ENCODE data around the gene STARD7. TPM values are rescaled to one million over a fixed set of nuclear protein-coding genes. Genes with fewer than 3 reads are reported as not detected.

Gene STARD7
- total and polyA plus RNA-seq, 2 donors (not counting 3 experiments of a cell fraction or from before 2014, with no cell fraction given), result 61.2 to 132 TPM

DNA sequence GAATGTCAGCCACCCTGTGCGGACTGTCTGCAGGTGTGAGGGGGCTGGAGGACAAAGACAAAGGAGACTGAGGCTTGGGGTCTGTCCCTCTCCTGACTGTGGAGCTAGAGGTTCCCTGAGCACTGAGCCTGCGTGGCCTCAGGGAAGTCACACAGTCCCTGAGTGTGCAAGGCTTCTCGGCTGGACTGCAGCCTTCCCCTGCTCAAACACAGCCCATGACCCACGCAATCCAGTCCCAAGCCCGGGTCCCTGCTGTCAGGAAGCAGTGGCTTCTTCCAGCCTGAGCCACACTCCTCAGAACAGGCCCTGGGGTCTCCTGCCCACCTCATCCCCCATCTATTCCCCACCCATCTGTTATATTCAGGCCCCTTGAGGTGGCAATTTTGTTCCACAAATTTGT lies 73.0 kb downstream of the STARD7 start:
- CTCF ChIA-PET, result interaction anchor here (0.9 kb wide), 1 partner anchor 143 kb away, joined by 3 read pairs; no protein-coding TSS in a partner anchor
- TF ChIP-seq POLR2A (IDR thresholded peaks at IDR 0.05; ENCODE audit: low read depth, low read length) (no peak), GATA2 (IDR thresholded peaks at IDR 0.05; ENCODE audit: insufficient read depth, insufficient read length, low read depth, low read length) (no peak), JUN (IDR thresholded peaks at IDR 0.05; ENCODE audit: borderline replicate concordance, insufficient read depth, insufficient read length, low read depth) (no peak)

DNA sequence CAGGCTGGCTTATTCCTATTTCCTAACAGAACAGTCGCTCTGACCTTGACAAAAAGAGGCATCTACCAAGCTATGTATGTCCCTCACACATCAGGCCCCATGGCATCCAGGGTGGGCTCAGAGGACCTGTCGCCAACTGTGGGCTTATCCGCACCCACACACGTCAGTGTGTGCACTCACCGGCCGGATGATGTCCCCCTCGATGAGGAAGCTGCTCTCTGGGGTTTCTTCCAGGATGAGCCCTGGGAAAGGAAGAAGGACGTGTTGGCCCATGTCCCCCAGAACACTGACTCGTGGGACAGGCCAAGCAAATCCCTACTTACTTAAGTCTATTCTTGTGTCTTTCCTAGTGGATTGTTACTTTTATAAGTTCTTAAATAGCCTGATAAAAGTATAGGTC lies 73.5 kb downstream of the STARD7 start:
- no peak overlapping the region for H3K4me3 ChIP-seq (replicated peaks in 1 of 3; ENCODE audit: insufficient read depth in 1 of 3, low read depth in 1 of 3, low read length in 3 of 3)
- no peaks in the 10 kb centered on the region for H3K9me3 ChIP-seq (replicated peaks; ENCODE audit: control insufficient read depth, insufficient read depth, low read length)
- dilution Hi-C loops (cut with MboI; ENCODE audit: extremely low pct_ligation_motif_present, low sequenced_read_pairs) (no loop called here), intact Hi-C loops (cut with micrococcal nuclease) (no loop called here)
- ChIA-PET CTCF (interaction anchor here (0.9 kb wide), 1 partner anchor 142 kb away, joined by 3 read pairs; no protein-coding TSS in a partner anchor), POLR2A (no interaction called here)
- BruUV-seq (replicated peaks), result no TSS peak
- H3K27ac ChIP-seq (ENCODE audit: insufficient read depth, low read depth, low read length), result no peak overlapping the region
- no peak overlapping the region for H3K9ac ChIP-seq (replicated peaks; ENCODE audit: extremely low read depth, insufficient read depth, low read length)
- no peaks in the 10 kb centered on the region for H4K20me1 ChIP-seq (replicated peaks; ENCODE audit: control insufficient read depth, extremely low read depth, insufficient read depth, low read length)
- no peaks in the 10 kb centered on the region for H3K9me1 ChIP-seq (replicated peaks; ENCODE audit: control insufficient read depth, extremely low read depth, insufficient read depth, low read length)
- FAIRE-seq (no peak), DNase-seq (ENCODE audit: low read depth, low spot score) (no peak)
- H3K79me2 ChIP-seq (ENCODE audit: control insufficient read depth, insufficient read depth, low read length), result no peaks in the 10 kb centered on the region
- H3K36me3 ChIP-seq (ENCODE audit: control insufficient read depth in 2 of 2, extremely low read depth in 1 of 2, insufficient read depth in 2 of 2, low read length in 2 of 2), result no peaks in the 10 kb centered on the region
- H3K4me2 ChIP-seq (ENCODE audit: insufficient read depth, low read length), result no peak overlapping the region
- TF ChIP-seq GATA2 (IDR thresholded peaks at IDR 0.05; ENCODE audit: insufficient read depth, insufficient read length, low read depth, low read length) (no peak), POLR2AphosphoS5 (IDR thresholded peaks at IDR 0.05; ENCODE audit: insufficient read depth, low read depth, low read length) (no peak), FOS (IDR thresholded peaks at IDR 0.05; ENCODE audit: borderline replicate concordance, insufficient read depth, low read length) (no peak), POLR2A (IDR thresholded peaks at IDR 0.05; ENCODE audit: low read depth, low read length) (no peak)
- no peak overlapping the region for H2AFZ ChIP-seq (ENCODE audit: low read depth, low read length)
- H3K4me1 ChIP-seq (ENCODE audit: control insufficient read depth, extremely low read depth, insufficient read depth, low read length), result no peaks in the 10 kb centered on the region
- H3K27me3 ChIP-seq (ENCODE audit: control insufficient read depth in 2 of 2, insufficient read depth in 2 of 2, low read length in 2 of 2), result peaks cover 0 to 3% of the 10 kb centered on the region in 2 experiments

More for the DNA sequence above, 73.0 kb downstream of the STARD7 start:
- Histone ChIP-seq H4K20me1 (replicated peaks; ENCODE audit: control insufficient read depth, extremely low read depth, insufficient read depth, low read length) (no peaks in the 10 kb centered on the region), H3K9ac (replicated peaks; ENCODE audit: extremely low read depth, insufficient read depth, low read length) (no peak overlapping the region), H3K9me3 (replicated peaks; ENCODE audit: control insufficient read depth, insufficient read depth, low read length) (no peaks in the 10 kb centered on the region), H3K9me1 (replicated peaks; ENCODE audit: control insufficient read depth, extremely low read depth, insufficient read depth, low read length) (no peaks in the 10 kb centered on the region), H3K79me2 (ENCODE audit: control insufficient read depth, insufficient read depth, low read length) (no peaks in the 10 kb centered on the region), H3K4me2 (ENCODE audit: insufficient read depth, low read length) (no peak overlapping the region), H3K4me1 (ENCODE audit: control insufficient read depth, extremely low read depth, insufficient read depth, low read length) (no peaks in the 10 kb centered on the region), H3K27ac (ENCODE audit: insufficient read depth, low read depth, low read length) (no peak overlapping the region), H3K27me3 (ENCODE audit: control insufficient read depth in 2 of 2, insufficient read depth in 2 of 2, low read length in 2 of 2) (peaks cover 0 to 3% of the 10 kb centered on the region in 2 experiments), H2AFZ (ENCODE audit: low read depth, low read length) (no peak overlapping the region), H3K36me3 (ENCODE audit: control insufficient read depth in 2 of 2, extremely low read depth in 1 of 2, insufficient read depth in 2 of 2, low read length in 2 of 2) (no peaks in the 10 kb centered on the region), H3K4me3 (replicated peaks in 1 of 3; ENCODE audit: insufficient read depth in 1 of 3, low read depth in 1 of 3, low read length in 3 of 3) (no peak overlapping the region)
- FAIRE-seq (no peak), DNase-seq (ENCODE audit: low read depth, low spot score) (no peak)
- POLR2A ChIA-PET, result no interaction called here
- BruUV-seq (replicated peaks), result no TSS peak
- intact Hi-C loops (cut with micrococcal nuclease), result no loop called here
- dilution Hi-C loops (cut with MboI; ENCODE audit: extremely low pct_ligation_motif_present, low sequenced_read_pairs), result no loop called here

Other genes starting within 250 kb of the STARD7 start
- gene ANKRD36C, start 217.0 kb downstream of the STARD7 start, total RNA-seq, result 92.8 and 108 TPM in 2 replicates
- 2.3 and 4.4 TPM in 2 replicates for gene ANKRD36C, start 217.0 kb downstream of the STARD7 start, polyA plus RNA-seq
- gene GPAT2, start 173.9 kb downstream of the STARD7 start, total RNA-seq, result 6.6 and 14.2 TPM in 2 replicates
- gene GPAT2, start 173.9 kb downstream of the STARD7 start, polyA plus RNA-seq, result 10.3 and 11.1 TPM in 2 replicates
- gene ADRA2B, start 92.3 kb downstream of the STARD7 start, total RNA-seq, result not detected in 2 replicates
- 0.03 TPM in 1 of 2 replicates, not detected in the other for gene ADRA2B, start 92.3 kb downstream of the STARD7 start, polyA plus RNA-seq
- not detected in 2 replicates for gene ASTL, start 70.3 kb downstream of the STARD7 start, total RNA-seq
- gene ASTL, start 70.3 kb downstream of the STARD7 start, polyA plus RNA-seq, result not detected in 2 replicates
- 0.33 and 0.58 TPM in 2 replicates for gene DUSP2, start 63.4 kb downstream of the STARD7 start, total RNA-seq
- 0.33 and 0.35 TPM in 2 replicates for gene DUSP2, start 63.4 kb downstream of the STARD7 start, polyA plus RNA-seq
- 41.5 and 48.4 TPM in 2 replicates for gene TMEM127, start 57.2 kb upstream of the STARD7 start, total RNA-seq
- gene TMEM127, start 57.2 kb upstream of the STARD7 start, polyA plus RNA-seq, result 75.7 and 94.0 TPM in 2 replicates
- 64.3 and 70.7 TPM in 2 replicates for gene CIAO1, start 57.4 kb upstream of the STARD7 start, total RNA-seq
- 119 and 120 TPM in 2 replicates for gene CIAO1, start 57.4 kb upstream of the STARD7 start, polyA plus RNA-seq
- gene SNRNP200, start 96.7 kb upstream of the STARD7 start, total RNA-seq, result 117 and 124 TPM in 2 replicates
- 142 and 155 TPM in 2 replicates for gene SNRNP200, start 96.7 kb upstream of the STARD7 start, polyA plus RNA-seq
- gene ITPRIPL1, start 116.5 kb upstream of the STARD7 start, total RNA-seq, result 4.6 and 5.8 TPM in 2 replicates
- gene ITPRIPL1, start 116.5 kb upstream of the STARD7 start, polyA plus RNA-seq, result 2.3 and 2.6 TPM in 2 replicates
- gene NCAPH, start 126.9 kb upstream of the STARD7 start, total RNA-seq, result 34.6 and 36.6 TPM in 2 replicates
- gene NCAPH, start 126.9 kb upstream of the STARD7 start, polyA plus RNA-seq, result 20.6 and 21.9 TPM in 2 replicates